Measurements from ENCODE around the gene RAP1GDS1. TPM values are rescaled to one million over a fixed set of nuclear protein-coding genes. Genes with fewer than 3 reads are reported as not detected.

Gene RAP1GDS1
- total RNA-seq, 1 experiment from 2014 or later = 31.1 TPM

DNA sequence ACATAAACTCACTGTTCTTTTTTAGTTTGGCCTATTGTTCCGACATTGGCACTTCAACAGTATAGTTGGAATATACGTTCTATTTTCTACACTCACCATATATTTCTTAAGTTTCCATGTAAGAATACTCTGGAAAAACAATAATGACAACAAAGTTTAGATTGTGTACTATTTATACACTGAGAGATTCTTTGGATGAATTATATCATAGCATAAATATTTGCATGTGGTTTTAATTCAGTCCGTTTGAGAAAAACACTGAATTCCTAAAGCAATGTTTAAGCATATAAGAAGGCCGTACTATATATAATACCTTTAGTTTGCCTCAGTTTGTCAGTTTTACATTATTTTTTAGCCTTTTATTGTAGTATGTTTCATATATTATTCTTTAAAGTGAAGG, 82.4 kb downstream of the RAP1GDS1 start:
- Histone ChIP-seq H3K79me2 (ENCODE audit: low read length) (no peaks in the 10 kb centered on the region), H3K4me1 (ENCODE audit: insufficient read depth, low read length) (no peaks in the 10 kb centered on the region), H3K9me2 (replicated peaks; ENCODE audit: low read length) (no peaks in the 10 kb centered on the region), H3K27ac (ENCODE audit: low read length) (no peak overlapping the region), H3F3A (ENCODE audit: low read length, unreplicated experiment) (no peaks in the 10 kb centered on the region), H3K9ac (ENCODE audit: low read length) (no peak overlapping the region), H3K4me2 (ENCODE audit: low read length) (no peak overlapping the region), H3K27me3 (ENCODE audit: low read length) (no peaks in the 10 kb centered on the region), H4K20me1 (ENCODE audit: low read length) (no peaks in the 10 kb centered on the region), H2AFZ (ENCODE audit: low read length) (no peak overlapping the region), H3K4me3 (ENCODE audit: low read length) (no peak overlapping the region), H3K9me3 (ENCODE audit: low read length) (no peaks in the 10 kb centered on the region), H3K36me3 (ENCODE audit: low read depth, low read length) (no peaks in the 10 kb centered on the region)
- no TSS peak for BruUV-seq (replicated peaks)
- no peak for TF ChIP-seq EZH2phosphoT487 (IDR thresholded peaks at IDR 0.05; ENCODE audit: borderline replicate concordance, low read length)
- TF ChIP-seq, protein P1, sequence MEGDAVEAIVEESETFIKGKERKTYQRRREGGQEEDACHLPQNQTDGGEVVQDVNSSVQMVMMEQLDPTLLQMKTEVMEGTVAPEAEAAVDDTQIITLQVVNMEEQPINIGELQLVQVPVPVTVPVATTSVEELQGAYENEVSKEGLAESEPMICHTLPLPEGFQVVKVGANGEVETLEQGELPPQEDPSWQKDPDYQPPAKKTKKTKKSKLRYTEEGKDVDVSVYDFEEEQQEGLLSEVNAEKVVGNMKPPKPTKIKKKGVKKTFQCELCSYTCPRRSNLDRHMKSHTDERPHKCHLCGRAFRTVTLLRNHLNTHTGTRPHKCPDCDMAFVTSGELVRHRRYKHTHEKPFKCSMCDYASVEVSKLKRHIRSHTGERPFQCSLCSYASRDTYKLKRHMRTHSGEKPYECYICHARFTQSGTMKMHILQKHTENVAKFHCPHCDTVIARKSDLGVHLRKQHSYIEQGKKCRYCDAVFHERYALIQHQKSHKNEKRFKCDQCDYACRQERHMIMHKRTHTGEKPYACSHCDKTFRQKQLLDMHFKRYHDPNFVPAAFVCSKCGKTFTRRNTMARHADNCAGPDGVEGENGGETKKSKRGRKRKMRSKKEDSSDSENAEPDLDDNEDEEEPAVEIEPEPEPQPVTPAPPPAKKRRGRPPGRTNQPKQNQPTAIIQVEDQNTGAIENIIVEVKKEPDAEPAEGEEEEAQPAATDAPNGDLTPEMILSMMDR (conservative IDR thresholded peaks at IDR 0.05; ENCODE audit: low read depth, low read length) = no peak
- no peak for TF ChIP-seq EZH2 (IDR thresholded peaks at IDR 0.05; ENCODE audit: low read length, unreplicated experiment)
- ChIA-PET POLR2A (ENCODE audit: unreplicated experiment) (no interaction called here), CTCF (no interaction called here)
- no peak for ATAC-seq
- DNase-seq = no peak
- intact Hi-C loops (cut with micrococcal nuclease) = no loop called here

DNA sequence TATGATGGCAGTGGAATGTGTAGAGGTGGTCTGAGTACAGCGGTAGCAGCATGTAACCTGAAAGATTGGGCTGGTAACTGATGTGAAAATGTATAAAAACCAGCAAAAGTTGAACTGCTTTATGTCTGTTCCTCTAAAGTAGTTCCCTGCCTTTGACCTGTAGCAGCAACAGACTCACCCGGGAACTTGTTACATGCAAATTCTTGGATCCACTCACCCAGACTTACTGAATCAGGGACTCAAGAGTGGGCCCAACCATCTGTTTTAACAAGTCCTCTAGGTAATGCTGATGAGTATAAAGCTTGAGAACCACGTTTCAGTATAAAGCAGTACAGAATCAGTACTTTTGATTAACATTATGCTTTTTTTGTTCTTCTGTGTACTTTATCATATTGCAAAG, 84.7 kb downstream of the RAP1GDS1 start:
- ATAC-seq (no peak), DNase-seq (no peak)
- Histone ChIP-seq H3K4me1 (ENCODE audit: insufficient read depth, low read length) (no peaks in the 10 kb centered on the region), H3K79me2 (ENCODE audit: low read length) (0 out of 2 replicates have a peak, but pooled peaks cover under 1% of the 10 kb centered on the region), H3K9me2 (replicated peaks; ENCODE audit: low read length) (no peaks in the 10 kb centered on the region), H3K4me2 (ENCODE audit: low read length) (no peak overlapping the region), H3K27ac (ENCODE audit: low read length) (no peak overlapping the region), H3K27me3 (ENCODE audit: low read length) (no peaks in the 10 kb centered on the region), H3F3A (ENCODE audit: low read length, unreplicated experiment) (no peaks in the 10 kb centered on the region), H3K9me3 (ENCODE audit: low read length) (no peaks in the 10 kb centered on the region), H4K20me1 (ENCODE audit: low read length) (no peaks in the 10 kb centered on the region), H2AFZ (ENCODE audit: low read length) (no peak overlapping the region), H3K9ac (ENCODE audit: low read length) (no peak overlapping the region), H3K36me3 (ENCODE audit: low read depth, low read length) (no peaks in the 10 kb centered on the region), H3K4me3 (ENCODE audit: low read length) (no peak overlapping the region)
- TF ChIP-seq EZH2phosphoT487 (IDR thresholded peaks at IDR 0.05; ENCODE audit: borderline replicate concordance, low read length) (no peak), EZH2 (IDR thresholded peaks at IDR 0.05; ENCODE audit: low read length, unreplicated experiment) (no peak)
- POLR2A ChIA-PET (ENCODE audit: unreplicated experiment) = no interaction called here
- intact Hi-C loops (cut with micrococcal nuclease) = no loop called here
- CTCF ChIA-PET = no interaction called here
- BruUV-seq (replicated peaks) = no TSS peak

DNA sequence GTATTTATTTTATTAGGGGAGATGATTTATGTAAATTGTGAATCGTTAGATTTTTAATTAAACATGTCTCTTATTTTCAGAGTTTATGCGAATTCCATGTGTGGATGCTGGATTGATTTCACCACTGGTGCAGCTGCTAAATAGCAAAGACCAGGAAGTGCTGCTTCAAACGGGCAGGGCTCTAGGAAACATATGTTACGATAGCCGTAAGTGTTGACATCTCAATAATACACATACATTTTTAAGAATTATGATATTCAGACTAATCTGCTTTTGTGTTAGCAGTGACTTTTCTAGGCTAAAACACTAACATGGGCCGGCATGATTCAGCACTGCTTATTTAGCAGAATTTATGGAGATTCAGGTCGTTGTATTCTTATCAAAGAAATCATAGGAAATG, 91.2 kb downstream of the RAP1GDS1 start:
- intact Hi-C loops (cut with micrococcal nuclease) = no loop called here
- no peaks in the 10 kb centered on the region for H3F3A ChIP-seq (ENCODE audit: low read length, unreplicated experiment)
- DNase-seq (no peak), ATAC-seq (no peak)
- no peak overlapping the region for H3K9ac ChIP-seq (ENCODE audit: low read length)
- ChIA-PET POLR2A (ENCODE audit: unreplicated experiment) (no interaction called here), CTCF (no interaction called here)
- H3K27me3 ChIP-seq (ENCODE audit: low read length) = no peaks in the 10 kb centered on the region
- no peaks in the 10 kb centered on the region for H3K9me3 ChIP-seq (ENCODE audit: low read length)
- no peaks in the 10 kb centered on the region for H3K9me2 ChIP-seq (replicated peaks; ENCODE audit: low read length)
- H3K4me3 ChIP-seq (ENCODE audit: low read length) = no peak overlapping the region
- no peak overlapping the region for H2AFZ ChIP-seq (ENCODE audit: low read length)
- no peak overlapping the region for H3K4me2 ChIP-seq (ENCODE audit: low read length)
- no peak overlapping the region for H3K27ac ChIP-seq (ENCODE audit: low read length)
- H3K79me2 ChIP-seq (ENCODE audit: low read length) = 0 out of 2 replicates have a peak, but pooled peaks cover 6% of the 10 kb centered on the region
- no peaks in the 10 kb centered on the region for H3K4me1 ChIP-seq (ENCODE audit: insufficient read depth, low read length)
- TF ChIP-seq EZH2phosphoT487 (IDR thresholded peaks at IDR 0.05; ENCODE audit: borderline replicate concordance, low read length) = no peak
- no peak for TF ChIP-seq EZH2 (IDR thresholded peaks at IDR 0.05; ENCODE audit: low read length, unreplicated experiment)
- TF ChIP-seq, protein P1 (conservative IDR thresholded peaks at IDR 0.05; ENCODE audit: low read depth, low read length) = no peak
- H4K20me1 ChIP-seq (ENCODE audit: low read length) = no peaks in the 10 kb centered on the region
- BruUV-seq (replicated peaks) = no TSS peak
- no peaks in the 10 kb centered on the region for H3K36me3 ChIP-seq (ENCODE audit: low read depth, low read length)
